ENCODE measurements around the gene SHISA7.

GRCh38 chr19:55407800-55408532 lies 35.1 kb downstream of the SHISA7 start:
- TF ChIP-seq POLR2A (IDR thresholded peaks at IDR 0.05) (peak in 1 of 2 donors; percentile 93), CTCF (IDR thresholded peaks at IDR 0.05) (peak in 1 of 6 experiments; percentile 0)
